ENCODE results near the gene ZC3H10. TPM values are rescaled to one million over a fixed set of nuclear protein-coding genes. Genes with fewer than 3 reads are reported as not detected.
A peak's percentile ranks its signal among the peaks of the same experiment; 100 is the strongest.
"Not testable (repeated sequence)": the region's sequence is repeated elsewhere in the genome, so short reads cannot be mapped to it uniquely, and the experiment has no call there.

The ZC3H10 gene
- total RNA-seq, 1 donor from 2014 or later: 2.0 TPM

GRCh38 chr12:56153678-56154065 lies 35.6 kb downstream of the ZC3H10 start:
- intact Hi-C loops (cut with DNase I): no loop called here
- Histone ChIP-seq H3K4me1 (peaks cover 33% of the 10 kb centered on the region), H3K27ac (peak overlapping the region; percentile 89), H3K9me3 (no peaks in the 10 kb centered on the region), H3K4me3 (no peak overlapping the region), H3K36me3 (no peaks in the 10 kb centered on the region), H3K27me3 (no peaks in the 10 kb centered on the region)
- no peak for DNase-seq (ENCODE audit: extremely low spot score in 2 of 2)
- no peak for TF ChIP-seq POLR2AphosphoS5 (IDR thresholded peaks at IDR 0.05; ENCODE audit: insufficient read depth in 1 of 2, low read depth in 1 of 2)
- no peak for TF ChIP-seq CTCF (IDR thresholded peaks at IDR 0.05)
- no peak for TF ChIP-seq POLR2A (IDR thresholded peaks at IDR 0.05)

GRCh38 chr12:56154246-56154771 lies 36.2 kb downstream of the ZC3H10 start:
- Histone ChIP-seq H3K27ac (no peak overlapping the region), H3K27me3 (no peaks in the 10 kb centered on the region), H3K4me1 (peaks cover 35% of the 10 kb centered on the region), H3K36me3 (no peaks in the 10 kb centered on the region), H3K9me3 (no peaks in the 10 kb centered on the region), H3K4me3 (no peak overlapping the region)
- intact Hi-C loops (cut with DNase I): no loop called here
- TF ChIP-seq CTCF (IDR thresholded peaks at IDR 0.05): no peak
- no peak for TF ChIP-seq POLR2AphosphoS5 (IDR thresholded peaks at IDR 0.05; ENCODE audit: insufficient read depth in 1 of 2, low read depth in 1 of 2)
- no peak for TF ChIP-seq POLR2A (IDR thresholded peaks at IDR 0.05)
- no peak for DNase-seq (ENCODE audit: extremely low spot score in 2 of 2)

GRCh38 chr12:56154818-56155217 lies 36.8 kb downstream of the ZC3H10 start:
- intact Hi-C loops (cut with DNase I): no loop called here
- DNase-seq (ENCODE audit: extremely low spot score in 2 of 2): no peak

GRCh38 chr12:56155256-56155845 lies 37.3 kb downstream of the ZC3H10 start:
- intact Hi-C loops (cut with DNase I): no loop called here
- TF ChIP-seq CTCF (IDR thresholded peaks at IDR 0.05) (no peak), POLR2A (IDR thresholded peaks at IDR 0.05) (no peak), POLR2AphosphoS5 (IDR thresholded peaks at IDR 0.05; ENCODE audit: insufficient read depth in 1 of 2, low read depth in 1 of 2) (no peak)
- Histone ChIP-seq H3K36me3 (peaks cover 0 to 8% of the 10 kb centered on the region in 2 donors), H3K4me3 (no peak overlapping the region), H3K4me1 (peaks cover 45% of the 10 kb centered on the region), H3K27ac (no peak overlapping the region), H3K27me3 (no peaks in the 10 kb centered on the region), H3K9me3 (no peaks in the 10 kb centered on the region)
- no peak for DNase-seq (ENCODE audit: extremely low spot score in 2 of 2)

More at GRCh38 chr12:56154818-56155217, 36.8 kb downstream of the ZC3H10 start:
- Histone ChIP-seq H3K36me3 (peaks cover 0 to 3% of the 10 kb centered on the region in 2 donors), H3K4me3 (no peak overlapping the region), H3K9me3 (no peaks in the 10 kb centered on the region), H3K27me3 (no peaks in the 10 kb centered on the region), H3K27ac (no peak overlapping the region), H3K4me1 (peaks cover 40% of the 10 kb centered on the region)
- no peak for TF ChIP-seq CTCF (IDR thresholded peaks at IDR 0.05)
- no peak for TF ChIP-seq POLR2A (IDR thresholded peaks at IDR 0.05)
- TF ChIP-seq POLR2AphosphoS5 (IDR thresholded peaks at IDR 0.05; ENCODE audit: insufficient read depth in 1 of 2, low read depth in 1 of 2): no peak

- DNase-seq (ENCODE audit: extremely low spot score in 2 of 2); H3K9me3 ChIP-seq; H3K27me3 ChIP-seq; intact Hi-C loops (cut with DNase I): not testable (repeated sequence)
- Histone ChIP-seq H3K4me1 (peaks cover 50% of the 10 kb centered on the region), H3K4me3 (peak overlapping the region; percentile 93 to 97), H3K36me3 (peaks cover 3 to 19% of the 10 kb centered on the region in 2 donors), H3K27ac (peak overlapping the region; percentile 99)
These were observed 38.6 kb downstream of the ZC3H10 start for GRCh38 chr12:56156464-56157200.

Data from vagina (tissue), 2 donors.